ENCODE results near the gene ADAMTS13. TPM values are rescaled to one million over a fixed set of nuclear protein-coding genes. Genes with fewer than 3 reads are reported as not detected.
"Not testable (repeated sequence)": the region's sequence is repeated elsewhere in the genome, so short reads cannot be mapped to it uniquely, and the experiment has no call there.

The ADAMTS13 gene
- 4.2 TPM for total RNA-seq

DNA sequence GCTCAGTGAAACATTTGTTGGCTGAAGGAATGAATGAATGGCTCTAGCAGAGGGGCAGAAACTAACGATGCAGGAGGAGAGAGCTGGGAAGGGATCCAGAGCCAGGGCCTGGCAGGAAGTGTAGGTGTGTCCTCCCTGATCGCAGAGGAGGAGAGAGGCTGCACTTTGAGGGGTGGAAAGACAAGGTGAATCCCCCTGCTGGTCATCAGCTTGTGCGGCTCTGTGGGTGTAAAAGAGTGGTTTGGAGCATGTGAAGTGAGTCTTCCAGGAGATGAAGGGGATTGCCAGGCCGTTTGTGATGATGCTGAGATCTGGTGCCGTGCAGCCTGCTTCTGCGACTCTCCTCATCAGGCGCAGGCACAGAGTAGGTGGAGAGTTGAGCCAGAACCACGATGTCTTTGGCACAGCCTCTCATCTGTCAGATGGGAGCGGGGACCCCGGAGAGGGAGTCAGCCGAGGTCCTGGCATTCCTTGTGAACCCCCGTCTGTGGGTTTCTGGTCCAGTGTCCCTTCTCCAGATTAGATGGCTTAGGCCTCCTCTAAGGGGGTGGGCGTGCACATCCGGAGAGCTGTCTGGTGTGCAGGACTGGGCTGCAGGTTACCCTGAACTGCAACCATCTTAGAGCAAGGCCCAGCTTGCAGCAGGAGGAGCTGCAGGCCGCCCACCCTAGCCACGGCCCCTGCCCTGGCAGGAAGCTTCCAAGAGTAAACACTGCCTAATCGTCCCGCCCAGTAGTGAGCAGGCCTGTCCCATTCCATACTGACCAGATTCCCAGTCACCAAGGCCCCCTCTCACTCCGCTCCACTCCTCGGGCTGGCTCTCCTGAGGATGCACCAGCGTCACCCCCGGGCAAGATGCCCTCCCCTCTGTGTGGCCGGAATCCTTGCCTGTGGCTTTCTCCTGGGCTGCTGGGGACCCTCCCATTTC is at the start of gene ADAMTS13:
TSS of gene ADAMTS13 (plus strand) at position 753 of the 928 bp plus-strand sequence. CDS start at position 830, 77 bp downstream.
- no peak for DNase-seq

GRCh38 chr9:133374612-133375115 is 47.5 kb upstream of the ADAMTS13 start:
- no peak for DNase-seq

GRCh38 chr9:133375116-133375723 is 46.9 kb upstream of the ADAMTS13 start:
- peak; percentile 33 for DNase-seq

DNA sequence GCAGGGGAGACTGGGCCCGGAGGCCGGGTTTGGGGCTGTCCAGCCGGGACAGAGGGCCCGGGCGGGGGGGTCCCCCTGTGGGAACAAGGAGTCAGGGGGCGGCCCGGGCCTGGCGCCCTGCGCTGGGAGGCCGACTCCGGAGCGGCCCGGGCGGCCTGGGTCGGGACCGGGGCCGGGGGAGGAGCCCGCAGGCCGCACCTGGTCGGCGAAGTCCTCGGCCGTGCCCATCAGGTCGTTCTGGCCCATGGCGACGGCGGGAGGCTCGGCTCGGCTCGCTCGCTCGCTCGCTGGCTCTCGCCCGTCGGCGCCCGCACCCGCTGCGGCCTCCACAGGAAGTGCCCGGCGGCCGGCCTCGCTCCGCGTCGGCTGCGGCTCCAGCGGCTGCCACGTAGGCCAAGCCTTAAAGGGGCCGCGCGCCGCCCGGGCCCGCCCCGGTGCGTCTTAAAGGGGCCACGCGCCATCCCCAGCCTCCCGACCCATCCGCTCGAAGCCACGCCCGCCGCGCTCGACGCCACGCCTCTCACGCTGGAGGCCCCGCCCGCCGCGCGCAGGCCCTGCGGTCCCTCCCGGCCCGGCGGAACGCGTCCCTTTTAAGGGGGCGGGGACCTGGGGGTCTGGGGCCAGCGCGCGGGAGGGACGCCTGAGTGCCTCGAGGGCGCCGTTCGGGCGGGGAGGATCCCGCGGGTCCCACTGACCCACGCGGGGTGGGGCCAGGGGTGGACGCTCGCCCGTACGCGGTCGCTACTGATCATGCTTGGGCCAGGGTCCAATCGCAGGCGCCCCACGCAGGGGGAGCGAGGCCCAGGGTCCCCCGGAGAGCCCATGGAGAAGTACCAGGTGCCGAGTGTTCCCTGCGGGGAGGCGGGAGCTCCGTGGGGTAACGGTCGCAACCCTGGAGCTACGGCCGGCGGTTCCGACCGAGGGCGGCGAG is 46.2 kb upstream of the ADAMTS13 start, which contains the start of the genes STKLD1 and SURF4:
TSS of gene STKLD1 (plus strand) at position 643 of the 931 bp plus-strand sequence. CDS start at position 751, 108 bp downstream.
TSS of gene SURF4 (minus strand) at position 337 of the 931 bp plus-strand sequence. CDS start at position 246, 91 bp downstream.
- DNase-seq: peak; percentile 99

- DNase-seq: not testable (repeated sequence)
Measured at GRCh38 chr9:133377280-133377679, 44.9 kb upstream of the ADAMTS13 start.

- DNase-seq: no peak
Measured at GRCh38 chr9:133377721-133378216, 44.4 kb upstream of the ADAMTS13 start.

GRCh38 chr9:133378408-133378962 is 43.7 kb upstream of the ADAMTS13 start:
- no peak for DNase-seq

- DNase-seq: no peak
Measured at GRCh38 chr9:133379153-133380086, 42.7 kb upstream of the ADAMTS13 start.

DNA sequence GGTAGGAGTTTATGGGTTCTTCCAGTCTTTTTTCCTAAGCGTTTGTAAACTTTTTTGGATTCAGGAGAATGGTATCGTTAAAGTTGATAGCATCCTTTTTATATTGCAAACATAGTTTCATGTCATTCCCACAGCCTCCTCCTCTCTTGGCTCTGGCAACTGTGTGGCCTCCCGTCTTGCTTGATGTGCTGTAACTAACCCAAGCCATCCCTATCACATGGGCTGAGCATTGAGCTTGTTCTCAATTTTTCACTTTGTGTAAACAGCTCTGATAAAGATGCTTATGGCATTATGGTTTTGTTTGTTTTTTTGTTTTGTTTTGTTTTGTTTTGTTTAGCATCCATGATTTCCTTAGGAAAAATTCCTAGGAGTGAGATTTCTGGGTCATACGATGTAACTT is 41.4 kb upstream of the ADAMTS13 start:
- no peak for DNase-seq

DNA sequence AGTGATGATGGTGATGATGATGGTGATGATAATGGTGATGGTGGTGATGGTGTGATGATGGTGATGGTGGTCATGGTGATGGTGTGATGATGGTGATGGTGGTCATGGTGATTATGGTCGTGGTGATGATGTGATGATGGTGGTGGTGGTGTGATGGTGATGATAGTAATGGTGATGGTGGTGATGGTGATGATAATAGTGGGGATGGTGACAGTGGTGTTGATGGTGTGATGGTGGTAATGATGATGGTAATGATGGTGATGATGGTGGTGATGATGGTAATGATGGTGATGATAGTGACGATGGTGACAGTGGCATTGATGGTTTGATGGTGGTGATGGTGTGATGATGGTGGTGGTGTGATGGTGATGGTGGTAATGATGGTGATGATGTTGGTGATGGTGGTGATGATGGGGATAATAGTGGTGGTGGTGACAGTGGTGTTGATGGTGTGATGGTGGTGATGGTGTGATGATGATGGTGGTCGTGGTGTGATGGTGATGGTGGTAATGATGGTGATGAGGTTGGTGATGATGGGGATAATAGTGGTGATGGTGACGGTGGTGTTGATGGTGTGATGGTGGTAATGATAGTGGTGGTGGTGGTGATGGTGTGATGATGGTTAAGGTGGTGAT is 39.5 kb upstream of the ADAMTS13 start:
- DNase-seq: no peak

DNA sequence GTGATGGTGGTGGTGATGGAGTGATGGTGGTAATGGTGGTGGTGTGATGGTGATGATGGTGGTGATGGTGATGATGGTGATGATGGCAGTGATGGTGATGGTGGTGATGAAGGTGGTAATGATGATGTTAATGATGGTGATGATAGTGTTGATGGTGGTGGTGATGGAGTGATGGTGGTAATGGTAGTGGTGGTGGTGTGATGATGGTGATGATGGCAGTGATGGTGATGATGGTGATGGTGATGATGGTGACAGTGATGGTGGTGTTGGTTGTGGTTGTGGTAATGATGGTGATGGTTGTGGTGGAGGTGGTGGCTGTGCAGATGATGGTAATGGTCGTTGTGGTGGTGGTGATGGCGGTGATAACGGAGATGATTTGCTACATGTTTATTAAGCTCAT is 38.7 kb upstream of the ADAMTS13 start:
- DNase-seq: no peak

DNA sequence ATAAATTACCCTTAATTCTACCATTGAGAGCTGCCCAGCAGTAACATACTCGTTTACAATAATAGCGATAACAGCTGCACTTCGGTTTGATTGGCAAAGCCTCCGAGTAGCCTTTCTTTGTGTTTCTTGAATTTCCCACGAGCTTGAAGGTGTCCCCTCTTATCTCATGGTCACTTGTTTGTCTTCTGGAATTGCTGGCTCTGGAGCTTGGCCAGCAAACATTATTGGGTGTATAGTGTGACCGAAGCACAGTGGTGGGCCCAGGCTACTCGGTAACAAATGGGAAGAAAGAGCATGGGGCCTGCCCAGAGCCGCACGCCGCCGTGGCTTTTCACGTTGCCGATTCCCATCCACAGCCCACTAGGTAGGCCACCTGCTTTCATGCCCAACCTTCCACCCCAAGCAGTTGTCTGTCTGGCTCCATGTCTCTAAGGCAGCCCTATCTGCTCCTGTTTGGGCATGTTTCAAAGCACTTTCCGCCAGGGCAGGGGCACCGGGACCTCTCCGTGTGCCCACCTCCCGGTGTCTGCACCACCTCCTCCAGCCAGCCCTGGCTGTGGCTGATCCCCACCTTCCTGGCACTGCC is 37.3 kb upstream of the ADAMTS13 start:
- DNase-seq: no peak

GRCh38 chr9:133385452-133385851 is 36.7 kb upstream of the ADAMTS13 start:
- DNase-seq: no peak

GRCh38 chr9:133386338-133386737 is 35.8 kb upstream of the ADAMTS13 start:
- no peak for DNase-seq

DNA sequence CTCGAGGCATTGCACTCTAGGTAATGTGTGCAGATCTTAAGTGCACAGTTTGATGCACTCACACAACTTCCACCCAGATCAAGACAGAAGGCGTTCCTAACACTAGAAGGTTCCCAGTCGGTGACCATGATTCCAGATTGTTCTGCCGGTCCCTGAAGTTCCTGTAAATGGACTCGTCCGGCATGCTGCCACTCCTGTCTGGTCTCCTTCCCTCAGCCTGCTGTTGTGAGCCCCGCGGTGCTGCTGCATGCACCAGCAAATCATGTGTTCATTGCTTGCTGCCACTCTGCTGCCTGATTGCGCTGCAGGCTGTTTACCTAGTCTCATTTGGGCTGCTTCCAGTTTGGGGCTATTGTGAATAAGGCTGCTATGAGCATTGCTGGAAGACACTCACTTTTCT is 34.5 kb upstream of the ADAMTS13 start:
- peak; percentile 36 for DNase-seq

GRCh38 chr9:133389025-133389557 is 33.1 kb upstream of the ADAMTS13 start:
- DNase-seq: no peak

DNA sequence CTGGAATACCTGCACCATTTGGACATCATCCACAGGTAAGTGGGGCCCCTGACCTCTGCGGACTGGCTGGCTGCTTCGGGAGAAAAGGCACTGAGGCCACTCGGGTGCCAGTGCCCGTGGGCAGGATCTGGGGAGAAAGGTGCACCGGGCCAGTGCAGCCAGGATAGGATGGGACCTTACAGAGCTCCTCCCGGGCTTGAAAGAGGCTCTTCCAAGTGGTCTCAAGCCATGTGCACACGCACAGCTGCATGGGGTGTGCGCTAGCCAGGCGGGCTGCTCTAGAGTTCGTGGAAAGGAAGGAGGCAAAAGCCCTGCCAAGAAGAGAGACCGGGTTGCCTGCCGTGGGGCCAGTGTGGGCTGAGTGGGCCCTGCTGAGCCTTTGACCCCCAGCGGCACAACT is 32.6 kb upstream of the ADAMTS13 start:
- no peak for DNase-seq

GRCh38 chr9:133390713-133391112 is 31.5 kb upstream of the ADAMTS13 start:
- DNase-seq: no peak

- not testable (repeated sequence) for DNase-seq
Measured at GRCh38 chr9:133391449-133391848, 30.7 kb upstream of the ADAMTS13 start.
